GM04504 (cell line): ENCODE data around the gene DLGAP5.

Source experiments
- DNase-seq: peaks from one replicate; pipeline ENCODE4 v3.0.0-alpha.2; 2012; ENCODE audit warnings: low read depth

The DLGAP5 gene, protein sequence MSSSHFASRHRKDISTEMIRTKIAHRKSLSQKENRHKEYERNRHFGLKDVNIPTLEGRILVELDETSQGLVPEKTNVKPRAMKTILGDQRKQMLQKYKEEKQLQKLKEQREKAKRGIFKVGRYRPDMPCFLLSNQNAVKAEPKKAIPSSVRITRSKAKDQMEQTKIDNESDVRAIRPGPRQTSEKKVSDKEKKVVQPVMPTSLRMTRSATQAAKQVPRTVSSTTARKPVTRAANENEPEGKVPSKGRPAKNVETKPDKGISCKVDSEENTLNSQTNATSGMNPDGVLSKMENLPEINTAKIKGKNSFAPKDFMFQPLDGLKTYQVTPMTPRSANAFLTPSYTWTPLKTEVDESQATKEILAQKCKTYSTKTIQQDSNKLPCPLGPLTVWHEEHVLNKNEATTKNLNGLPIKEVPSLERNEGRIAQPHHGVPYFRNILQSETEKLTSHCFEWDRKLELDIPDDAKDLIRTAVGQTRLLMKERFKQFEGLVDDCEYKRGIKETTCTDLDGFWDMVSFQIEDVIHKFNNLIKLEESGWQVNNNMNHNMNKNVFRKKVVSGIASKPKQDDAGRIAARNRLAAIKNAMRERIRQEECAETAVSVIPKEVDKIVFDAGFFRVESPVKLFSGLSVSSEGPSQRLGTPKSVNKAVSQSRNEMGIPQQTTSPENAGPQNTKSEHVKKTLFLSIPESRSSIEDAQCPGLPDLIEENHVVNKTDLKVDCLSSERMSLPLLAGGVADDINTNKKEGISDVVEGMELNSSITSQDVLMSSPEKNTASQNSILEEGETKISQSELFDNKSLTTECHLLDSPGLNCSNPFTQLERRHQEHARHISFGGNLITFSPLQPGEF

GRCh38 chr14:55191203-55192053, at the start of gene DLGAP5:
Gene DLGAP5, minus strand, starts transcription at chr14:55191585. Its CDS starts 2,406 bp downstream, at chr14:55189179.
- peak; percentile 92 for DNase-seq

- no peak for DNase-seq
These were observed 49.3 kb upstream of the DLGAP5 start for GRCh38 chr14:55240526-55241178.

DNA sequence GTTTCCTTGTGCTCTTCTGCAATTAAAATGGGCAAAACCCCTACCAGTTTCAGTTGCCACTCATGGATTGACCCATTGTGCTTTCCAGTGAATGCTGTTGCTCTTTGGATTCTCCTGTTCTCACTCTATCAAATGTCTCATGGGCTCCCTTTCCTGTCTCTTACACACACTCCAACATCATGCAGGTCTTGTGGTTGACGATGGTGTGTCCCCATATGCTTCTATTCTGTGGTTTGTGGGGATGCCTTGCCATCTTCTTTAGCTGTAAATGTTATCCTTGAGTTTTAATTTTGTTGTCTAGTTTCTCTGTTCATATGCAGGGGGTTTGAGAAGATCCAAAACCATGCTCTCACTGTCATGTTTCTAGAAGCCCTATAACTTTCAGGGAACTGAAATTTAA, 47.9 kb upstream of the DLGAP5 start:
- DNase-seq, result no peak

GRCh38 chr14:55238019-55238680, 46.8 kb upstream of the DLGAP5 start:
- no peak for DNase-seq

DNA sequence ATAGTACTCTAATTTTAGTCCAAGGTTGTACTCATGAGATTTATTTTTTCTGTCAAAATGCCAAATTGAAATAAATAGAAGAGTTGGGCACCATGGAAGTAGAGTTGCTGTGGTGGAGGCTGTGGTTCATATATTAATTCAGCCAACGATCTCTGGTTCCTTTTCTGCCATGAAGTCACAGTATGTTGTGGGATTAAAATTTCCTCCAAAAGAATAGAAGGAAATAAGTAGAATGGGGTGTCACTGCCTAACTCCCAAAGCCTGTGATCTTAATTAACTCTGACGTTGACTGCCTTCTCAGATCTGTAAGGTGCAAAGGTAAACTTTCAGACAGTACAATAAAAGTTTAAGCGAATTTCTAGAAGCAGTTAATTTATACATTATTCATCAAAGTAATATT, 42.2 kb upstream of the DLGAP5 start:
- DNase-seq, result no peak

DNA sequence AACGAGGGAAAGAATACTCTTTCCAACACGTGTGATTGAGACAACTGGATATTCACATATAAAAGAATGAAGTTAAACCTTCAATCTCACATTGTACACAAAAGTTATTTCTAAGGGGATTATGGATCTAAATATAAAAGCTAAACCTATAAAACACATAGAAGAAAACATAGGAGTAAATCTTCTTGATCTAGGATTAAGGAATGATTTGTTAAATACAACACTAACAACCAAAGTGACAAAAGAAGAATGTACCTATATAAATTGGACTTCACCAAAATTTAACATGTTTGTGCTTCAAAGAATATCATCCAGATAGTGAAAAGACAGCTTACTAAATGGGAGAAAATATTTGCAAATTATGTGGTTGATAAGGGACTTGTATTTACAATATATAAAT, 36.9 kb upstream of the DLGAP5 start:
- no peak for DNase-seq

DNA sequence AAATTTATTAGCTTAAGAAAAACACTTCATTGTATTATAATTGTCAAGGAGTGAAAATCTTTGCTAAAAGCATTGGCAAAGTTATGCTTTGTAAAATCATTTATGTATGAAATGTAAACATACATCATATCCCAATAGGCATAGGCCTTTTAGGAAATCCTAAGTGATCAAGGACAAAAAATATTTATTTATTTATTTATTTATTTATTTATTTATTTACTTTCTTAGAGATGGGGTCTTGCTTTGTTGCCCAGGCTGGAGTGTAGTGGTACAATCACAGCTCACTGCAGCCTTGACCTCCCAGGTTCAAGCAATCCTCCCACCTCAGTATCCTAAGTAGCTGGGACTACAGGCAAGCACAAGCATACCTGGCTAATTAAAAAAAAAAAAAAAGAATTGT, 32.0 kb upstream of the DLGAP5 start:
- no peak for DNase-seq

GRCh38 chr14:55221968-55222367, 30.6 kb upstream of the DLGAP5 start:
- no peak for DNase-seq

GRCh38 chr14:55221186-55221585, 29.8 kb upstream of the DLGAP5 start:
- peak; percentile 17 for DNase-seq

DNA sequence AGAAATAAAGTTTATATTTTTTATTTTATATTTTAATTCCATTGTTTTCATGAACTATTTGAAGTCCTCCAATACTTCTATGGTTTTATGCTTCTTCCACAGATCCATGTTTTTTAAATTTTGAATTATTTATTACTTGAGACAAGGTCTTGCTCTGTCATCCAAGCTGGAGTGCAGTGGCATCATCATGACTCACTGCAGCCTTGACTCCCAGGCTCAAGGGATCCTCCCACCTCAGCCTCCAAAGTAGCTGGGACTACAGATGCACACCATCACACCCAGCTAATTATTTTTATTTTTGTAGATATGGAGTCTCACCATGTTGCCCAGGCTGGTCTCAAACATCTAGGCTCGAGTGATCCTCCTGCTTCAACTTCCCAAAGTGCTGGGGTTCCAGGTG, 28.8 kb upstream of the DLGAP5 start:
- no peak for DNase-seq

DNA sequence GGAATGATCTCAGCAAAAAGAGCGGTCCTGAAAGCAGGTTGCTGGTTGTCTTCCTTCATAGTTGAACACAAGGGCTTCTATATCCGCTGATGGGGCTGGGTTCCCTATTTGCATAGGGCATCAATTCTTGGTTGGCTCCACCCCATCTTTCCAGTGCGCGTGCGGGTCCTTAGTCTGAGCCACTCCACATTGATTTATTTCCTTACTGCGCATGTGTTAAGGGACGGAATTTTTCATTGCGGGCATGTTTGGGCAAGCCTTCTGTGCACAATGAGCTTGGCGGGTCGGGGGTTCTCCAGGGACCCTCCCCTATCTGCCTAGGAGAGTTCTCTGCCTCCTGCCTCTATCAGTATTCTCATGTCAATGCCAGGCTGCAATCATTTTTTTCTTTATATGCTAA, 21.2 kb upstream of the DLGAP5 start:
- DNase-seq, result no peak

GRCh38 chr14:55207832-55208231, 16.4 kb upstream of the DLGAP5 start:
- no peak for DNase-seq

GRCh38 chr14:55206175-55206693, 14.8 kb upstream of the DLGAP5 start:
- no peak for DNase-seq

DNA sequence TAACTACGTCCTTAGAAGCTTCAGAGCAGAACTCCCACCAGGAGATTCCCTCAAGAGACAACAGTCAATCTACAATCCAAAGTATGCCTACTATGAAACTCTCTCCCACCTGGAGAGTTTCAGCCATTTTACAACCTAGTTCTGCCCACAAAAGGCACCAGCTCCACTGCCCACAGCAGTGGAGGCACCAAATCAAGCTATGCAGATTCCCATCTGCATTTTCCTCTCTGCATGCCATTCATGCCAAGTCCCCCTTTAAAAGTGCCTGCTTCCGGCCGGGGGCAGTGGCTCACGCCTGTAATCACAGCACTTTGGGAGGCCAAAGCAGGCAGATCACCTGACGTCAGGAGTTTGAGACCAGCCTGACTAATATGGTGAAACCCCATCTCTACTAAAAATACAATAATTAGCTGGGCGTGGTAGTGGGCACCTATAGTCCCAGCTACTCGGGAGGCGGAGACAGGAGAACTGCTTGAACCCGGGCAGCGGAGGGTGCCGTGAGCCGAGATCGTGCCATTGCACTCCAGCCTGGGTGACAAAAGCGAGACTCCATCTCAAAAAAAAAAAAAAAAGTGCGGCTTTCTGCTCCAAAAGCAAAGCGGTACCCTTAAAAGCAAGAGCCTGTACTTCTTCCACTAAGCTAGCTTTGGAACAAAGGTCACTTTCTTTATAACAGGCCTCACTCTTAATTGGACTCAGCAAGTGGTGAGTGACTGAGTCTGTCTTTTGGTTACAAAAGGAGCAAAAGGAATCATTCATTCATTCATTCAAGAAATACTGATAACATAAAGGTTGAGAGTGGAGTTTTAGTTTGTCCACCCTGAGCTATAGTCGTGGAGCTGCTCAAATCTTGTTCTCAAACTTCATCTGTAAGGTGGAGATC, 10.1 kb upstream of the DLGAP5 start:
- no peak for DNase-seq

GRCh38 chr14:55200651-55201050, 9.3 kb upstream of the DLGAP5 start:
- no peak for DNase-seq

GRCh38 chr14:55198749-55199148, 7.4 kb upstream of the DLGAP5 start:
- no peak for DNase-seq

- DNase-seq, result no peak
These were observed 3.4 kb upstream of the DLGAP5 start for GRCh38 chr14:55194656-55195355.

DNA sequence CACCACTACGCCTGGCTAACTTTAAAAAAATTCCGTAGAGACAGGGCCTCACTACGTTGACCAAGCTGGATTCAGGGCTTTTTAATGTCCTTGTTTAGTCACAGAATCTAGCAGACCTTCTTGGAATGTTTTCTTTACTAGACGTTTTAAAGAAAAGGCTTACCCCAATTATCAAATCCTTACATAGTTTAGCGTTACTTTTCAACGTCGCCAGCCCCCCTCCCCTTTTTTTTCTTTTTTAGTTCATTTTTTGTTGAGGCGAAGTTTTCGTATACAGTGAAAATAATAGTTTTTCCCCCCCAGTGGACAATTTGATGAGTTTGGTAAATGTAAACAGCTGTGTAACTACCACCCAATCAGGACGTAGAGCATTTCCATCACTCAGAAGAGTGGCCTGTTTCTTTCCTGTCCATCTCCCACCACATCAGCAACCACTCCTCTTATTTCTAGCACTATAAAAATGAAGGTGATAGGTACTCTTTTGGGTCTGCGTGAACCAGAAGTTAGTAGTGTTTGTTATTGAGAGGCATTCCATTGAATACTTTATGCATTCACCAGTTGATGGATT, 753 bp upstream of the DLGAP5 start:
- DNase-seq, result no peak

- DNase-seq, result no peak
These were observed 531 bp downstream of the DLGAP5 start for GRCh38 chr14:55190906-55191202.
